HS-27A (cell line): ENCODE measurements around the gene FAM50B.
"Not testable (repeated sequence)": the region's sequence is repeated elsewhere in the genome, so short reads cannot be mapped to it uniquely, and the experiment has no call there.

ENCODE experiments used
- DNase-seq: peaks from one replicate; pipeline ENCODE4 v3.0.0-alpha.2; 2012; ENCODE audit warnings: low read depth, missing footprints

The FAM50B gene

DNA sequence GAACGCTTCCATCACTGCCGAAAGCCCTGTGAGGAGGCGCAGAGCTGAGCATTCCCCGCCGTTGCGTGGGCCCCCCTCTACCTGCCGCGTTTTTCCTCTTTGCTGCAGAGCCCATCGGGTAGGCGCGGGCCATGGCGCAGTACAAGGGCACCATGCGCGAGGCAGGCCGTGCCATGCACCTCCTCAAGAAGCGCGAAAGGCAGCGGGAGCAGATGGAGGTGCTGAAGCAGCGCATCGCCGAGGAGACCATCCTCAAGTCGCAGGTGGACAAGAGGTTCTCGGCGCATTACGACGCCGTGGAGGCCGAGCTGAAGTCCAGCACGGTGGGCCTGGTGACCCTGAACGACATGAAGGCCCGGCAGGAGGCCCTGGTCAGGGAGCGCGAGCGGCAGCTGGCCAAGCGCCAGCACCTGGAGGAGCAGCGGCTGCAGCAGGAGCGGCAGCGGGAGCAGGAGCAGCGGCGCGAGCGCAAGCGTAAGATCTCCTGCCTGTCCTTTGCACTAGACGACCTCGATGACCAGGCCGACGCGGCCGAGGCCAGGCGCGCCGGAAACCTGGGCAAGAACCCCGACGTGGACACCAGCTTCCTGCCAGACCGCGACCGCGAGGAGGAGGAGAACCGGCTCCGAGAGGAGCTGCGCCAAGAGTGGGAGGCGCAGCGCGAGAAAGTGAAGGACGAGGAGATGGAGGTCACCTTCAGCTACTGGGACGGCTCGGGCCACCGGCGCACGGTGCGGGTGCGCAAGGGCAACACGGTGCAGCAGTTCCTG is 693 bp downstream of the FAM50B start:
- no peak for DNase-seq

DNA sequence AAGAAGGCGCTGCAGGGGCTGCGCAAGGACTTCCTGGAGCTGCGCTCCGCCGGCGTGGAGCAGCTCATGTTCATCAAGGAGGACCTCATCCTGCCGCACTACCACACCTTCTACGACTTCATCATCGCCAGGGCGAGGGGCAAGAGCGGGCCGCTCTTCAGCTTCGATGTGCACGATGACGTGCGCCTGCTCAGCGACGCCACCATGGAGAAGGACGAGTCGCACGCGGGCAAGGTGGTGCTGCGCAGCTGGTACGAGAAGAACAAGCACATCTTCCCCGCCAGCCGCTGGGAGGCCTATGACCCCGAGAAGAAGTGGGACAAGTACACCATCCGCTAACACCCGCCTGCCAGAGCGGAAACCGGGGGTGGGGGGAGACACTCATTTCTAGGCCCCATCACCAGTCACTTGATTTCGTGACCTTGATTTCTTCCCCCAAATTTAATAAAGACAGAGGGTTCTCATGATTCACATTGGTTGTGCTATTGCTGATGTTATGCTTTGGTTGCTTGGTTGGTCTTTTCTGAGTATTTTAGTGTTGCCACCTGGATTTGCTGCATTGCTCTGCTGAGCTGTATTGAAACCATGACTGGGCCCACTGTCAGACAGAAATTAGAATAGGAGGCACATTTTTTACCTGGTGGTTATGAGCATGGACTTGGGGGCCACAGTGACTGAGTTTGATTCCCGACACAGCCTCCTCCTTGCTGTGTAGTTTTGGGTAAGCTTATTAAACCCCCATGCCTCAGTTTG is 1.5 kb downstream of the FAM50B start:
- no peak for DNase-seq

DNA sequence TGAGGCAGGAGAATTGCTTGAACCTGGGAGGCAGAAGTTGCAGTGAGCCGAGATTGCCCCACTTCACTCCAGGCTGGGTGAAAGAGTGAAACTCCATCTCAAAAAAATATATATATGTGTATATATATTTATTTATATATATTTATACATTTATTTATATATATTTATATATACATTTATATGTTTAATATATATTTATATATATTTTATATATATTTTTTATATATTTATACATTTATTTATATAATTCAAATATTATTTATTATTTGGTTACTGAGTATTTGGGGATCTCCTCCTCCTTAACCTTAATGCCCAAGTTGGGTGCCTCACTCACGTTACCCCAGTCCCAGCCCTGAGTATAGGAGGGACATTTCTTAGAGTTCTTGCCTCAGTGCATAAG is 2.7 kb downstream of the FAM50B start:
- DNase-seq = no peak

DNA sequence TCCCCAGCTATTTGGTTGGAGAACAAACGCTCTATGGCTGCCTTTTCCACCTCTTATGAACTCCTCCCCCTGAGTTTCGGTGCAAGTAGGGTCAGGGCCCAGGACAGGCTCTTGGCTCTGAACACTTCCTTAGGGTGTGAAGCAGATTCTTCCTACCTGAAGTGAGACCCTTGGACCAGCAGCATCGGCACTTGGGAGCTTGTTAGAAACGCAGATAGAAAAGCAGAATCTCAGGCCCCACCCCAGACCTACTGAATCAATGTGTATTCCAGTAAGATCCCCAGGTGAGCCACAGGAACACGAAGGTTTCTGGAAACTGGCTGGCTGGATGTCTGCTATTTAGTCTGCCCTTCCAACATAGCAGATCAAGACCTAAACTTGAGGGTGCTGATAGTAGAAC is 3.2 kb downstream of the FAM50B start:
- DNase-seq = no peak

DNA sequence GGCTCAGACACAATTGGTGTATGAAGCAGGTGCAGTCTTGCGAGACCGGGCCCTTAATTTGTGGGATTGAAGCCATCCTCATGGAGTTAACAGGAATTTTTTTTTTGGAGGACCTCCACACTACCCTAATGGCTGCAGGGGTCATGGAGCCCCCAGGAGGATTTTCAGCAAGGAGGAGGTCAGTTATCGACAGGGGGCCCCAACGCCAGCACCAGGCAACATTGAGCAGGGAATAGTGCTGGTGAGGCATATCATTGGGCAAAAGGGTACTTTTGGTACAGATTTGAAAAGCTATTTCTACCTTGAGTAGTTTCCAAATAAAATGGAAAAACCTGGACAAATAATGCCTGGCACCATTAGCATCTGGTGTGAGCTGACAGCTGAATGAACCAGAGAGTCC is 6.7 kb downstream of the FAM50B start:
- DNase-seq = no peak

DNA sequence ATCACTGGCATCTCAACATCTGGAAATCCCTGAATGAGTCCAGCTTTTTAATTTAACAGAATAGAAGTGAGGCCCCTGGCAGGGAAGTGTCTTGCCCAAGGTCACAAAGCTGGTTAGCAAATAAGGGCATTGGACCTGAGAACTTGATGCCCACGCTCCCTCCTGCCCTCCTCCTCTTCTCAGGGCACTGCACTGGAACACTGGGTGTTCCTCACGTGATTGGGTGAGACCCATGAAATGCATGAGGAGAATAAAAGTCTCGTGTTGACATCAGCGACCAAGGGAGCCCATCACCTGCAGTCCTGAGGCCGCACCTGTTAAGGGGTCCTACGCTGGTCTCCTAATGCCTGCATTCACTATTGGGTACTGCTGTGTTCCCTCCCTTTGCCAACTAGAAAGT is 7.4 kb downstream of the FAM50B start:
- no peak for DNase-seq

DNA sequence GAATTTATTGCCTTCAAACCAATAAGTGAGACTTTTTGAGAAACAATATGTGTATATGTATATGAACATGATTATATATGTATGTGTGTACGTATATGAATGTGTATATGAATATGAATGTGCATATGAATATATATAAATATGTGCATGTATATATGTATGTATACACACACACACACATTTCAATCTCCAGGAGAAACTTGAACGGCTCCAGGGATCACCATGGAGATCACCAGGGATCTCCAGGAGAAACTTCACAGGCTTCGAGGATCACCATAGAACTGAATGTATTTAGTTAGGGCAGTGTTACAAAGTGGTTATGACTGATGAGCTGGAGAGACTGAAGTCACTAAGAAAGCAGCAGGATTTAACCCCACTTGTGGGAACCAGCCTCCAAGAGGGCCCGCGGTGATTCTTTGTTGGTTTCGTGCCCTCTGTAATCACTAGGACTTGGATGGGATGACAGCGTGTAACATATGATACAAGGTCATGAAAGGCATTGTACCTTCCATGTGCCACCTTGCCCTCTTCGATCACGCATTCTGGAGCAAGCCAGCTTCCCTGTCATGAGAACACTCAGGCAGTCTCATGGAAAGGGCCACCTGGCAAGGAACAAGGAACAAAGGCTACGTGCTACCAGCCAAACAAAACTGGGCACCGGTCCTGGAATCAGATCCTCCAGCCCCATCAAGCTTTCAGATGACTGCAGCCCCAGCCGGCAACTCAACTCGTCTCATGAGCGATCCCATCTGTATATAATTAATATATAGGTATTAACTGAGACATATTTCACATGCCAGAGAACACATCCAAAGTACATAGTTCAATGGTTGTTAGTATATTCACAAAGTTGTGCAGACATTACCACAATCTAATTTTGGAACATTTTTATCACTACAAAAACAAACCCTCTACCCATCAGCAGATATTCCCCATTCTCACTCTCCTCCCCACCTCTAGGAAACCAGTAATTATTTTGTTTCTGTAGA is 8.6 kb downstream of the FAM50B start:
- DNase-seq = no peak

DNA sequence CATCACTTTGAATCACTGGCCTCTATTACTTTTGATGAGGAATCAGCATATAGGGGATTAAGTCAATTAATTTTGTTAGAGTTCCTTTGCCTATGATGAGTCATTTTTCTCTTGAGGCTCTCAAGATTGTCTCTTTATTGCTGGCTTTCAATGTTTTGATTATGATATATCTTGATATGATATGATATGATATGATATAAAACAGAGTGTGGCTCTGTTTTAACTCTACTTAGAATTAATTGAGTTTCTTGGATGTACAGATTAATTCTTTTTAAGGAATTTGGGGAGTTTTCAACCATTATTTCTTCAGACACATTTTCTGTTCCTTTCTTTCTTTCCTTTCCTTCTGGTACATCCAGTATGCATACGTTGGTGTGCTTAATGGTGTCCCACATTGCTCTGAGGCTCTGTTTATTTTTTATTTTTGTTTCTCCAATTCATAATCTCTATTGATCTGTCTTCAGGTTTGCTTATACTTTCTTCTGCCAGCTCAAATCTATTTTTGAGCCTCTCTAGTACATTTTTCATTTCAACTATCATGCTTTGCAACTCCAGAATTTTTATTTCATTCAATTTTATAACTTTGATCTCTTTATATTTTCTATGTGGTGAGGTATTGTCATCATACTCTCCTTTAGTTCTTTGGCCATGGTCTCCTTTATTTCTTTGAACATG is 10.8 kb downstream of the FAM50B start:
- DNase-seq = no peak

DNA sequence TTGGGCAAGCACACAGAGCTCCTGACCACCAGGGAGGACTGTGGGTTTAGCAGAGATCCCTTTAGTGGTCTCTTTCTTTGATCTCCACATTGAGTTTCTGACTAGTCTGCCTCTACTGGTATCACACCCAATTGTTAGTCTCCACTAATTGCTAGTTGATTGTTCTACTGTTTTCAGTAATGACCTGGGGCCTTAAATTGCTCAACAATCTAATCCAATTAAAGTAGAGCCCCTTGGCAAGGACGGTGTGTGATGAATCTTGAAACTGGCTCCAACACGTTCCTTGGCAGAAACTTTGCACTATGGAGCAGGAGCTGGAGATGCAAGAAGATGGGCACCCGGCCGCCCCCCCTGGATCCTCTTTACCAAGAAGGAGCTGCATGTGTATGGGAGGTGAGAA is 12.3 kb downstream of the FAM50B start:
- DNase-seq = no peak

DNA sequence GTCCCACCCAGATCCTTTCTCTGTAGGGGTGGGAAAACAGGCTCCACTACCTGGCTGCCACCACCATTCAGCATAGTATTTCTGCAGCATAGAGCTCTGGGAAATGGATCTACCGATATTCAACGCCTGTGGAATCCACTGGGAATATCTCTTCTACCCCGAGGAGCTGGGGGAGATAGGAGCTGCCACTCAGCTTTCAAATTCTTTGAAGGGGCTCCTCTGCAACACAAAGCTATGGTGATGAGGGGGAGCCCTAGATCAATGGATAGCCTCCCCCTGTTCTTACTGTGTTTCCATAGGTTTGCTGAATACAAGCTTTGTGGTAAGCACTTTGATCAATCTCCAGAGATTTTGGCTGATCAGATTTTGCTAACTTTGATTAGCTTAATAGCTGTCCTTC is 12.9 kb downstream of the FAM50B start:
- no peak for DNase-seq

DNA sequence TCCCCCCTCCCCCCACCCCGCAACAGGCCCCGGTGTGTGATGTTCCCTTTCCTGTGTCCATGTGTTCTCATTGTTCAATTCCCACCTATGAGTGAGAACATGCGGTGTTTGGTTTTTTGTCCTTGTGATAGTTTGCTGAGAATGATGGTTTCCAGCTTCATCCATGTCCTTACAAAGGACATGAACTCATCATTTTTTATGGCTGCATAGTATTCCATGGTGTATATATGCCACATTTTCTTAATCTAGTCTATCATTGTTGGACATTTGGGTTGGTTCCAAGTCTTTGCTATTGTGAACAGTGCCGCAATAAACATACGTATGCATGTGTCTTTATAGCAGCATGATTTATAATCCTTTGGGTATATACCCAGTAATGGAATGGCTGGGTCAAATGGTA is 14.1 kb downstream of the FAM50B start:
- not testable (repeated sequence) for DNase-seq

DNA sequence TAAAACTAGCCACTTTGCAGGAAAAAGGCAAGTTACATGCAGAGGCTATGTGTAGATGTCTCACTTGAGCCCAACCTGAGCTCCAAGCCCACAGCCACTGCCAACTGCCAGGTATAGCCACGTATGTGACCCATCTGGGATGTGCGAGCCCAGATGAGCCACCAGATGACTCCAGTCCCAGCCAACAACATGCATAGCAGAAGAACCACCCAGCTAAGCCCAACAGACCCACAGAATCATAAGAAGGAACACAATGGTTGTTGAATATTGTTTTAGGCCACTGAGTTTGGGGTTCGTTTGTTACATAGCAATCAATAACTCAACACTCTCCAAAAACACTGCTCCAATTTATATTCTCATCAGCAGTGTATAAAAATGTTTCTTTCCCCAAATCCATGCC is 16.3 kb downstream of the FAM50B start:
- no peak for DNase-seq

DNA sequence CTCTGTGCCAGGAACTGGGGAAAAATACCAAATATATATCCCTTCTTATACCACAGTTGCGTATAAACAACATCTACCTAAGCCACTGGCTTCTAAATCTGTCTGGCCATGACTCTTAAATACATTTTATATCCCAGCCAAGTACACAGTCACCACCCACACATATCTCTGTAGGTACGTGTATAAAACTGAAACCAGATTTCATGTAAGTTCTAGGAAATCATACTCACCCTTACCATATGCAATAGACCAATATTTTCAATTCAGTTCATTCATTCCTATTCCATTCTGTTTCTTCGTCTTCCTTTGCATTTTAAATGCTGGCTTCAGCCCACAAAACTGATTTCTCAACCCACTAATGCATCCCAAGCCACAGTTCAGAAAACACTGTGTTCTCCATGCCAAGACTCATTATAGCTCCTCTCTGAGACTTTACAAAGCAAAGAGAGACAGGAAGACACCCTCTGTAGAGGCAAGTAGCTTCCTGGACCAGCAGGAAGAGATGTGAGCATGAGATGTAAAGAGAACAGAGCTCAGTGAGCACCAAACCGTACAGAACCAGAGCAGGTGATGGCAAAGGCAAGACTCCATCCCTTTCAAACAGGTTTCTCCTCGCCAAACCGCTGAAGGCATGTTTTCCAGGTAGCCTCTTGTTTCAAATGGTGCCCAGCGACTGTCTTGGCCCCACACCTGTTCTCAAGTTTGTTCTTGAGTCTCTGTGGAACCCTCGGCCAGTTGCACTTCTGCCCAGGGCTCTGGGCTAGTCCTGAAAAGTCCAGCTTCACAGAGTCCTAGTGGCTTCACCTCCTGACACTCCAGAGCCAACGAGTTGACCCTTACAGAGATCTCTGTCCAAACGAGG is 18.7 kb downstream of the FAM50B start:
- no peak for DNase-seq

DNA sequence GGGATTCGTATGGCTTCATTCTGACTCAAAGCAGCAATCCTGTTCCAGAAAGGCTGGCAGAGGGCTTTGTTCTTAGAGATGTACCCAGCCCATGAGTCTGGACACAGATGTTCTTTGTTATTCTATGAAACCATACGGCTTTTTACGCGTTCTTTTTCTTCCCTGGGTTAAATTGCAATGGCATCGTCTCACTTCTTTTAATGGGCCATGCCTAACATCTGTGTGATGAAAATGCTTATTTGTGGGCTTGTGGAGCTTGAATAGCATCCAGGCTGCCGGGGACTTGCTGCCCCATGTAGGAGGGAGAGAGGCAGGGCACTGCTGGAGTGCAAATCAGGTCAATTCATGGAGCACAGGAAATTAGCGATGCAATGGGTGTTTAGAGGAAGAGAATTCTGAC is 19.4 kb downstream of the FAM50B start:
- no peak for DNase-seq

DNA sequence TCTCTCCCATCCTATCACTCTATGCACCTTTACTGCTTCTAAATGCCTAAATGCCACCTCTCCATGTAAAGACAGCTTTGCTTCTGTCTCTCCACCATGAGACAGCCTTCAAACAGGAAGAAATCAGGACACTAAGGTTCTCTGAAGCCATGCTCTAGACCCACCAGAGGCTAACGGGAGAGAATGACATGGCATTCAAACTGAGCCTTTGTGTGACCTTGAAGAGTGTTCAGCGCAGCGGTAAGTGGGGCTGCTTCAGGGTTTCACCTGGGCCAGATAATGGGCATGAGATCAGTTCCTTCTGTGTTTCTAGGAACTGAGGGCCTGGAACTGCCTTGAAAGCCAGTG is 20.1 kb downstream of the FAM50B start:
- DNase-seq = no peak

DNA sequence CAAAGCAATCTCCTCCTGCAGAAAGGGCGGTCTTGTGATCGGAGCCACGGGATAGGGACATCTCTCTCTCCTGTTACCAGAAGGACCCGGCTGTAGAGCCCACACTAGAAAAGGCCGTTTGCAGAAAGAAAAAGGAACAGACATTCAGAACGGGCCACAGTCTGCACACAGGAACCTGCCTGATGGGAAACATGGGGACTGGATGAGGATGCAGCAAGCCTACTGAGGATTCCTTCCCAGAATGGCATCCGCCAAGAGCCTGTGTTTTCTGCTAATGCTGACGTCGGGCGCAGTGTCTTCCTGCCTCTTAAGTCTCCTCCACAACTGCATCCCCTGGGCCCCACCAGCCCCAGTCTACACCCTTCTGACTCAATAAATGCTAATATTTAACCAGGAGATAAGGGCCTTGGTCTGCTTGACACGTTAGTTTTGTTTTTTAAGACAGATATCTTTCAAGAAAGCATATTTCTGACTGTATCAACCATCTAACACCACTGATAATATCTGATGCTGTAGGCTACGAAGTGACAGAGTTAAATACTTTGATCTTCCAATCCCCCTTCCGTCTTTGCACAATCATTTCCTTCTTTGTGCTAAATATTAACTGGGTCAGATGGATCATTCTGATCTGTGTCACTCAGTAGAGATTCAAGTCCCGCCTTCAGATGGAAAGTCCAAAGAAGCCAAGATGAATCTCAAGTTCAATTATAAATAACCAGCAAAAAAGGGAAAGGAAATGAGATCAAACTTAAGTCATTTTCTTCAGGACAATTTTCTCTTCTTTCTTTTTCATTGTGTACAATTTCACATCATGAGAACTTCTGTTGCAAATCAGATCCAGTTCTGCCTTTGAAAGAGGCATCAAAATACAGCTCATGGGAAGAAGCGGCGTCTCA is 20.7 kb downstream of the FAM50B start:
- DNase-seq = no peak

DNA sequence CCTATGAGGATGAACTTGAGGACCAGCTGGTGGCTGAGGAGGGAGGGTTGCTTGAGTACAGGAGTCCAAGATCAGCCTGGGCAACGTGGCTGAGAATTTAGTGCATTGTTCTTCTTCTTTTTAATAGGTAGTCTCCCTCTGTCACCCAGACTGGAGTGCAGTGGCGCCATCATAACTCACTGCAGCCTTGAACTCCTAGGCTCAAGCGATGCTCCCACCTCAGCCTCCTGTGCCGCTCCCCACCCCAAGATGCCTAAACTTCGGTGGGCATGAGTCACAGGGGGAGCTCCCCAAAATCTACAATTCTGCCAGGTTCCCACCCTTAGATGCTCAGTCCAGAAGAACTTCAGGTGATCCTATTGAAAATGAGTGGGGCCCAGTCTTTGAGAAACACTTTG is 21.4 kb downstream of the FAM50B start:
- DNase-seq = no peak

DNA sequence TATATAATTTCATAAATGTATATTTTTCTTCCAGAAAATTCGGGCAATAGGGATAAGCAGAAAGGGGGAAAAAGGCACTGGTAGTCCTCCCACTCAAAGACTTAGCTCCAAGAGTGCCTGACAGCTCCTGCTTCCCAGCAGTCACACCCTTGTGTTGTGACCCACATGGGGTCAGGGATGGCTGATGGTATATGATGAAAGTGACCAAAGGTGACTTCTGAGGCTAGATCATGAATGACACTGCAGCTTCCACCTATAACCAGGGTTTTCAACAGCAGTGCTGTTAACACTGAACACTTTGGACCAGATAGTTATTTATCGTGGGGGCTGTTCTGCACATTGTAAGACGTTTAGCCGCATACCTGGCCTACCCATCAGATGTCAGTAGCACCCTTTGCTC is 22.3 kb downstream of the FAM50B start:
- DNase-seq = no peak

DNA sequence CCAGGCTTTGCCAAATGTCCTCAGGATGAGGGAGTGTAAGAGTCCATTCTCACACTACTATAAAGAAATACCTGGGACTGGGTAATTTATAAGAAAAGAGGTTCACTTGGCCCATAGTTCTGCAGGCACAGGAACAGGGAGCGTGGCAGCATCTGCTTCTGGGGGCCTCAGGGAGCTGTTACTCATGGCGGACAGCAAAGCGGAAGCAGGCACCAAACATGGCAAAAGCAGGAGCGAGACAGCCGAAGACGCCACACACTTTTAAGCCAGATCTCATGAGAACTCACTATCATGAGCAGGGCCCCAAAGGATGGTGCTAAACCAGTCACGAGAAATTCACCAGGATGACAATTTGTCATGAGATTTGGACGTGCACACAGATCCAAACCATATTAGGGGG is 22.8 kb downstream of the FAM50B start:
- no peak for DNase-seq

DNA sequence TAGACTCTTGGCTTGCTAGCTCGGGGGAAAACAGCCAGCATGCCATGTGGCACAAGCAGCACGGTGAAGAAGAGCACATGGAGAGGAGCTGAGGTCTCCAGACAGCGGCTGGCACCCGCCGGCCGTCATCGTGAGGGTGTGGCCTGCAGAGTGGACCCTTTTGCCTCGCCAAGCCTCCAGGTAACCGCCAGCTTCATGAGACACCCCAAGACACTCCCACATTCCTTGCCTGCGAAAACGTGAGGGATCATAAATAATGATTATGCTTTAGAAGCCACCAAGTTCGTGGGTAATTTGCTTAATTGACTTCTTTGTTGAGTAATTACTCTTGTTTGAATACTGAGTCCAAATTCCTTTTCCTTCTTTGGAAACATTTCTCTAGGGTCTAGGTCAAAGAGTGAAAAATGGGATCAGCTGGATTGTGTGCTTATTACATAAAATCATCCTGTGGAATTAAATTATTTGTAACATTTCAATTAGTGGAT is 23.2 kb downstream of the FAM50B start:
- no peak for DNase-seq
